HepG2 (cell line): ENCODE data around the gene COG5. TPM values are rescaled to one million over a fixed set of nuclear protein-coding genes. Genes with fewer than 3 reads are reported as not detected.

Experiments
- ATAC-seq: fragments of 200-7000 bp; cut with Tn5 transposase; 3 replicates; pipeline ENCODE4 v1.9.1; 2020; ENCODE audit warnings: mild to moderate bottlenecking, moderate library complexity
- BruUV-seq: library from RNA; stranded (reverse); fragments of 400-500 nt; replicated peaks from 2 replicates; lab custom pipeline; 2021; lab: Mats Ljungman, UMichigan
- CTCF ChIA-PET: fragments of 300-600 bp; formaldehyde crosslinking; extraction: SDS; loops from one replicate; lab custom pipeline; 2021; ENCODE audit warnings: low total read pairs, inconsistent platforms, low intra/inter-chr PET ratio; lab: Yijun Ruan, JAX
- POLR2A ChIA-PET: fragments of 350-600 bp; sonication (Branson Sonifier 250); formaldehyde crosslinking; loops from one replicate; lab custom pipeline; 2020; ENCODE audit warnings: antibody characterized with exemption, inconsistent platforms; lab: Yijun Ruan, JAX
- DNase-seq: peaks from one replicate; pipeline ENCODE4 v3.0.0-alpha.2; 2015; ENCODE audit warnings: low spot score
- FAIRE-seq: peaks from 3 replicates; lab custom pipeline; 2011; peaks lifted over from hg19 to GRCh38; lab: Jason Lieb, UNC
- H2AFZ ChIP-seq: one replicate; pipeline ENCODE4 v1.6.1; 2011; ENCODE audit warnings: low read length, inconsistent platforms
- H3K27ac ChIP-seq: fragments of 300-600 bp; 3 replicates; pipeline ENCODE4 v1.8.0; 2011; ENCODE audit warnings: mixed run types, mild to moderate bottlenecking, mixed read lengths, low read length, inconsistent platforms; ENCODE audit not compliant: insufficient read depth; ENCODE audit errors: extremely low read length
- H3K27me3 ChIP-seq, 2 experiments: fragments of 200-600 bp in 1 of 2; 2 replicates in 1 of 2; 3 replicates in 1 of 2; pipeline versions ENCODE4 v1.6.0 to v1.8.0; 2011; ENCODE audit warnings: low read length in 2 of 2, mild to moderate bottlenecking in 2 of 2, moderate library complexity in 2 of 2, inconsistent platforms in 1 of 2; ENCODE audit not compliant: insufficient read depth in 2 of 2, control insufficient read depth in 1 of 2
- H3K36me3 ChIP-seq, 2 experiments: fragments of 200-600 bp in 1 of 2; replicated peaks in 1 of 2; 2 replicates in 1 of 2; 3 replicates in 1 of 2; pipeline versions ENCODE4 v1.5.1 to v1.8.0; 2011; ENCODE audit warnings: low read length in 2 of 2, inconsistent platforms in 1 of 2; ENCODE audit not compliant: insufficient read depth in 2 of 2, control insufficient read depth in 1 of 2
- H3K4me1 ChIP-seq: 2 replicates; pipeline ENCODE4 v1.5.1; 2012; ENCODE audit warnings: low read length, inconsistent platforms; ENCODE audit not compliant: insufficient read depth
- H3K4me2 ChIP-seq: 2 replicates; pipeline ENCODE4 v1.6.0; 2011; ENCODE audit warnings: low read depth, low read length, inconsistent platforms
- H3K4me3 ChIP-seq, 3 experiments: fragments of 200-600 bp in 1 of 3; sonication (generic), shearing (Covaris generic) in 1 of 3; replicated peaks in 1 of 3; 2 replicates each; pipeline ENCODE4 v1.5.1; 2011 to 2016; ENCODE audit warnings: low read length in 3 of 3, inconsistent platforms in 2 of 3, low read depth in 2 of 3, mild to moderate bottlenecking in 2 of 3, control low read depth in 1 of 3, mixed read lengths in 1 of 3; ENCODE audit not compliant: insufficient read depth in 1 of 3
- H3K79me2 ChIP-seq: one replicate; pipeline ENCODE4 v1.6.1; 2011; ENCODE audit warnings: low read length, inconsistent platforms; ENCODE audit not compliant: insufficient read depth
- H3K9ac ChIP-seq: 2 replicates; pipeline ENCODE4 v1.6.0; 2011; ENCODE audit warnings: mild to moderate bottlenecking, low read depth, low read length, inconsistent platforms; ENCODE audit not compliant: insufficient read depth
- H3K9me3 ChIP-seq: 2 replicates; pipeline ENCODE4 v1.5.1; 2012; ENCODE audit warnings: mild to moderate bottlenecking, low read length
- H4K20me1 ChIP-seq: 2 replicates; pipeline ENCODE4 v1.6.0; 2011; ENCODE audit warnings: inconsistent platforms, mild to moderate bottlenecking, low read length, moderate library complexity; ENCODE audit not compliant: insufficient read depth
- HOXA3 ChIP-seq: sonication (generic); formaldehyde crosslinking; IDR thresholded peaks from 2 replicates; pipeline ENCODE4 v1.5.0; 2020; ENCODE audit warnings: missing genetic modification reagents
- NAIF1 ChIP-seq: sonication (generic); formaldehyde crosslinking; IDR thresholded peaks from 2 replicates; pipeline ENCODE4 v1.5.0; 2020; ENCODE audit warnings: mild to moderate bottlenecking, missing genetic modification reagents, borderline replicate concordance
- PAF1 ChIP-seq: IDR thresholded peaks from 2 replicates; pipeline ENCODE4 v1.6.1; 2016; ENCODE audit warnings: missing genetic modification reagents, missing compliant biosample characterization
- TEAD2 ChIP-seq: sonication (generic); formaldehyde crosslinking; IDR thresholded peaks from 2 replicates; pipeline ENCODE4 v1.9.0; 2021; ENCODE audit warnings: missing genetic modification reagents
- TMF1 ChIP-seq: sonication (generic); formaldehyde crosslinking; IDR thresholded peaks from 2 replicates; pipeline ENCODE4 v1.8.1; 2022; ENCODE audit warnings: low read depth, missing genetic modification reagents
- U2AF2 ChIP-seq: fragments of 200-400 bp; formaldehyde crosslinking; IDR thresholded peaks from 2 replicates; pipeline ENCODE4 v1.6.1; 2017; ENCODE audit warnings: low read depth, mild to moderate bottlenecking, low read length
- XBP1 ChIP-seq: sonication (generic); formaldehyde crosslinking; IDR thresholded peaks from 2 replicates; pipeline ENCODE4 v1.5.0; 2020; ENCODE audit warnings: missing genetic modification reagents
- ZNF180 ChIP-seq: sonication (generic); formaldehyde crosslinking; IDR thresholded peaks from 2 replicates; pipeline ENCODE4 v1.4.0; 2020; ENCODE audit warnings: low read depth, missing genetic modification reagents, borderline replicate concordance
- ZNF552 ChIP-seq: sonication (generic); formaldehyde crosslinking; IDR thresholded peaks from 2 replicates; pipeline ENCODE4 v1.9.0; 2022; ENCODE audit warnings: missing genetic modification reagents, mild to moderate bottlenecking, borderline replicate concordance
- WGBS: methylation state at CpG from one replicate; pipeline ENCODE4 v1.1.6; 2017; ENCODE audit warnings: low lambda C conversion rate; 5-methylcytosine and 5-hydroxymethylcytosine counted together
- in situ Hi-C: cut with HindIII; loops from 2 replicates; pipeline ENCODE4 v1.10.0; 2017; ENCODE audit warnings: low pct_unique_long_range_greater_than_20kb; ENCODE audit not compliant: extremely low pct_ligation_motif_present
- intact Hi-C: fragments of 100-400 bp; cut with micrococcal nuclease; formaldehyde crosslinking; loops from one replicate; pipeline ENCODE4 v1.10.0; 2022; ENCODE audit not compliant: unreplicated experiment
- polyA plus RNA-seq, 8 experiments: library from polyadenylated mRNA; depleted of rRNA in 3 of 8; stranded (reverse) in 7 of 8; unstranded in 1 of 8; fragments of >200 nt; fragmentation: Illumina TruSeq in 4 of 8; extraction: Trizol in 4 of 8; gene quantifications; 2 replicates each; pipeline versions ENCODE4 v1.2.1 to v1.2.3, GENCODE V29; 2011 to 2016; ENCODE audit warnings: low read depth in 4 of 8, missing spikeins in 1 of 8, mixed read lengths in 1 of 8; ENCODE audit not compliant: insufficient read depth in 1 of 8
- total RNA-seq, 5 experiments: library from RNA; depleted of rRNA; stranded (reverse); fragments of >200 nt; fragmentation: Illumina TruSeq; extraction: Trizol; gene quantifications; 2 replicates each; pipeline ENCODE4 v1.2.3, GENCODE V29; 2016; ENCODE audit warnings: low read depth in 1 of 5
- TF ChIP-seq, protein P1 (sequence below): sonication (generic); formaldehyde crosslinking; IDR thresholded peaks from 2 replicates; pipeline ENCODE4 v1.4.0; 2020; ENCODE audit warnings: missing genetic modification reagents
- TF ChIP-seq, protein P2 (sequence below): sonication (generic); formaldehyde crosslinking; IDR thresholded peaks from 2 replicates; pipeline ENCODE4 v1.4.0; 2020; ENCODE audit warnings: missing genetic modification reagents, borderline replicate concordance
- TF ChIP-seq, protein P3 (sequence below): sonication (generic); formaldehyde crosslinking; conservative IDR thresholded peaks from 2 replicates; pipeline ENCODE4 v1.8.0; 2022; ENCODE audit warnings: missing genetic modification reagents

The COG5 gene
- total and polyA plus RNA-seq, 2 of the 13 experiments (the other 11 are each of a cell fraction or from before 2014, with no cell fraction given), result 20.4 to 31.3 TPM

DNA sequence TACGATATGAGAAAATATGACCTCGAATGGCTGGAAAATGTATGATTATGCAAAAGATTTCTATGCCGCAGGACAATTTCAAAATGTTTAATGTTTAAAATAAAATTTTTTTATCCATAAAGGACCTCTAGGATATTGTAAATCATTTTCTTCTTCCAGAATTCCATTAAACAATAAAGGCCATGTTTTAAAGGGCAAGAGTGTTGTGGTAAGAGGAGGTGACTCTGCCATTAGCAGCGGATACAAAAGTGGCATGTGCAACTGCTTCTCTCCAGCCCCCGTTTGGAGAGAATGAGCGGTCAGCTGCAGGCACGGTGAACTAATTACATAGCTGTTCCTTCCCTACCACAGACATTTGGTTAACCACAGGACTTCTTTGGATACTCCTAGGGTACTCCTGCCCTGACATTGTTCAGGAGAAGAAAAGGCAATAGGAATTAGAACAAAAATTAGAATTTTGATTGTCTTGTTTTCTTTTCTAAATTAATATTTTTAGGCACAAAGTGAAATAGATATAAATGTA, 331.1 kb downstream of the COG5 start (continued):
- TF ChIP-seq TMF1 (CRISPR knock-in tag), result no peak
- TF ChIP-seq, protein P1, sequence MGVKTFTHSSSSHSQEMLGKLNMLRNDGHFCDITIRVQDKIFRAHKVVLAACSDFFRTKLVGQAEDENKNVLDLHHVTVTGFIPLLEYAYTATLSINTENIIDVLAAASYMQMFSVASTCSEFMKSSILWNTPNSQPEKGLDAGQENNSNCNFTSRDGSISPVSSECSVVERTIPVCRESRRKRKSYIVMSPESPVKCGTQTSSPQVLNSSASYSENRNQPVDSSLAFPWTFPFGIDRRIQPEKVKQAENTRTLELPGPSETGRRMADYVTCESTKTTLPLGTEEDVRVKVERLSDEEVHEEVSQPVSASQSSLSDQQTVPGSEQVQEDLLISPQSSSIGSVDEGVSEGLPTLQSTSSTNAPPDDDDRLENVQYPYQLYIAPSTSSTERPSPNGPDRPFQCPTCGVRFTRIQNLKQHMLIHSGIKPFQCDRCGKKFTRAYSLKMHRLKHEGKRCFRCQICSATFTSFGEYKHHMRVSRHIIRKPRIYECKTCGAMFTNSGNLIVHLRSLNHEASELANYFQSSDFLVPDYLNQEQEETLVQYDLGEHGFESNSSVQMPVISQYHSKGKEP (CRISPR knock-in tag), result no peak

DNA sequence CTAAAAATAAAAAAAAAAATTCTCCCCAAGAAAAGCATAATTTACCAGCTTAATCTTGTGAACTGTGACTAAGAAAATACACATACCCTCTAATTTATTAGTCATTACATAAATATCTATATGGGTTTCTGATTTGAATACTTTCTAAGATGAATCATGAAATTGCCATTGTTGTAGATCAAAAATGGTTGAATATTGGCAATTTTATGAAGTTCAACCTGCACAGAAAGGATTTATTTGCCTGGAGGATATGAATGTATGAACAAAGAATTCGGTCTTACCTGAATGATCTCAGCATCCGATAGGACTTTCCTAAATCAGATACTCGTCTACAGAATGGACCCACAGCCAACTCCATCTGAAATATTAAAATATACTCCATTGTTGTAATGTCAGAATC, 333.4 kb downstream of the COG5 start:
- no peak overlapping the region for H3K4me3 ChIP-seq
- ChIA-PET CTCF (no interaction called here), POLR2A (no interaction called here)
- DNase-seq (no peak), ATAC-seq (no peak), FAIRE-seq (no peak)
- H3K4me2 ChIP-seq, result no peak overlapping the region
- H2AFZ ChIP-seq, result no peak overlapping the region
- H3K36me3 ChIP-seq, result peaks cover 1 to 9% of the 10 kb centered on the region in 2 experiments; a peak in 2 of 5 replicates
- no peaks in the 10 kb centered on the region for H4K20me1 ChIP-seq
- BruUV-seq, result no TSS peak
- no peaks in the 10 kb centered on the region for H3K9me3 ChIP-seq
- 98% methylated on average over 3 of the region's 3 CpGs for WGBS
- TF ChIP-seq NAIF1 (no peak), U2AF2 (no peak), TEAD2 (CRISPR knock-in tag) (no peak), HOXA3 (CRISPR knock-in tag) (no peak), PAF1 (CRISPR knock-in tag) (no peak), XBP1 (CRISPR knock-in tag) (no peak), ZNF180 (CRISPR knock-in tag) (no peak), ZNF552 (CRISPR knock-in tag) (no peak)
- TF ChIP-seq, protein P2, sequence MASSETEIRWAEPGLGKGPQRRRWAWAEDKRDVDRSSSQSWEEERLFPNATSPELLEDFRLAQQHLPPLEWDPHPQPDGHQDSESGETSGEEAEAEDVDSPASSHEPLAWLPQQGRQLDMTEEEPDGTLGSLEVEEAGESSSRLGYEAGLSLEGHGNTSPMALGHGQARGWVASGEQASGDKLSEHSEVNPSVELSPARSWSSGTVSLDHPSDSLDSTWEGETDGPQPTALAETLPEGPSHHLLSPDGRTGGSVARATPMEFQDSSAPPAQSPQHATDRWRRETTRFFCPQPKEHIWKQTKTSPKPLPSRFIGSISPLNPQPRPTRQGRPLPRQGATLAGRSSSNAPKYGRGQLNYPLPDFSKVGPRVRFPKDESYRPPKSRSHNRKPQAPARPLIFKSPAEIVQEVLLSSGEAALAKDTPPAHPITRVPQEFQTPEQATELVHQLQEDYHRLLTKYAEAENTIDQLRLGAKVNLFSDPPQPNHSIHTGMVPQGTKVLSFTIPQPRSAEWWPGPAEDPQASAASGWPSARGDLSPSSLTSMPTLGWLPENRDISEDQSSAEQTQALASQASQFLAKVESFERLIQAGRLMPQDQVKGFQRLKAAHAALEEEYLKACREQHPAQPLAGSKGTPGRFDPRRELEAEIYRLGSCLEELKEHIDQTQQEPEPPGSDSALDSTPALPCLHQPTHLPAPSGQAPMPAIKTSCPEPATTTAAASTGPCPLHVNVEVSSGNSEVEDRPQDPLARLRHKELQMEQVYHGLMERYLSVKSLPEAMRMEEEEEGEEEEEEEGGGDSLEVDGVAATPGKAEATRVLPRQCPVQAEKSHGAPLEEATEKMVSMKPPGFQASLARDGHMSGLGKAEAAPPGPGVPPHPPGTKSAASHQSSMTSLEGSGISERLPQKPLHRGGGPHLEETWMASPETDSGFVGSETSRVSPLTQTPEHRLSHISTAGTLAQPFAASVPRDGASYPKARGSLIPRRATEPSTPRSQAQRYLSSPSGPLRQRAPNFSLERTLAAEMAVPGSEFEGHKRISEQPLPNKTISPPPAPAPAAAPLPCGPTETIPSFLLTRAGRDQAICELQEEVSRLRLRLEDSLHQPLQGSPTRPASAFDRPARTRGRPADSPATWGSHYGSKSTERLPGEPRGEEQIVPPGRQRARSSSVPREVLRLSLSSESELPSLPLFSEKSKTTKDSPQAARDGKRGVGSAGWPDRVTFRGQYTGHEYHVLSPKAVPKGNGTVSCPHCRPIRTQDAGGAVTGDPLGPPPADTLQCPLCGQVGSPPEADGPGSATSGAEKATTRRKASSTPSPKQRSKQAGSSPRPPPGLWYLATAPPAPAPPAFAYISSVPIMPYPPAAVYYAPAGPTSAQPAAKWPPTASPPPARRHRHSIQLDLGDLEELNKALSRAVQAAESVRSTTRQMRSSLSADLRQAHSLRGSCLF, result no peak
- TF ChIP-seq, protein P3, sequence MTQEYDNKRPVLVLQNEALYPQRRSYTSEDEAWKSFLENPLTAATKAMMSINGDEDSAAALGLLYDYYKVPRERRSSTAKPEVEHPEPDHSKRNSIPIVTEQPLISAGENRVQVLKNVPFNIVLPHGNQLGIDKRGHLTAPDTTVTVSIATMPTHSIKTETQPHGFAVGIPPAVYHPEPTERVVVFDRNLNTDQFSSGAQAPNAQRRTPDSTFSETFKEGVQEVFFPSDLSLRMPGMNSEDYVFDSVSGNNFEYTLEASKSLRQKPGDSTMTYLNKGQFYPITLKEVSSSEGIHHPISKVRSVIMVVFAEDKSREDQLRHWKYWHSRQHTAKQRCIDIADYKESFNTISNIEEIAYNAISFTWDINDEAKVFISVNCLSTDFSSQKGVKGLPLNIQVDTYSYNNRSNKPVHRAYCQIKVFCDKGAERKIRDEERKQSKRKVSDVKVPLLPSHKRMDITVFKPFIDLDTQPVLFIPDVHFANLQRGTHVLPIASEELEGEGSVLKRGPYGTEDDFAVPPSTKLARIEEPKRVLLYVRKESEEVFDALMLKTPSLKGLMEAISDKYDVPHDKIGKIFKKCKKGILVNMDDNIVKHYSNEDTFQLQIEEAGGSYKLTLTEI (CRISPR knock-in tag), result no peak
- no peak overlapping the region for H3K9ac ChIP-seq
- no peaks in the 10 kb centered on the region for H3K27me3 ChIP-seq
- H3K79me2 ChIP-seq, result no peaks in the 10 kb centered on the region
- intact Hi-C loops (no loop called here), in situ Hi-C loops (no loop called here)
- no peaks in the 10 kb centered on the region for H3K4me1 ChIP-seq
- H3K27ac ChIP-seq, result no peak overlapping the region
